ENCODE measurements around the gene MTERF2. TPM values are rescaled to one million over a fixed set of nuclear protein-coding genes. Genes with fewer than 3 reads are reported as not detected.

MTERF2 gene
- total RNA-seq, 1 donor from 2014 or later = 12.5 TPM

DNA sequence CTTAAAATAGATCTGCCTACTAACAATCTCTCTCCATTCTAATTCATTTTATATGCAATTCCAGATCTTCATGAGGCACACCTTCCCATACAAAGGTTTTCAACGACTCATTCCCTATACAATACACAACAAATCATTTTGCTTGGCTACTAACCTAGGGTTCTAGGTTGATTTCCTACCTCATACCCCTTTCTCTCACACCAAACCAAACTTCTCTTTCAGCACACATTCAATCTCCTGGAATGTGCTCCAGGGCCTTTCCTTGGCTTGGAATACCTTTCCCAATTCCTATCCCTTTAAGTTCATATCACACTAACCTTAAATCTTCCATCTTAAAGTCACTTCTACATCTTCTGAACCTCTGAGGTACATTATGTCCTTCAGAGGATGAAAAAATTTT lies 38.7 kb upstream of the MTERF2 start:
- H3K4me3 Mint-ChIP-seq (ENCODE audit: unreplicated experiment) = no peak overlapping the region
- peak overlapping the region; percentile 69 for H3K27ac Mint-ChIP-seq (ENCODE audit: unreplicated experiment)
- no peaks in the 10 kb centered on the region for H3K9me3 Mint-ChIP-seq (ENCODE audit: unreplicated experiment)
- peaks cover 38% of the 10 kb centered on the region for H3K4me1 Mint-ChIP-seq (ENCODE audit: unreplicated experiment)
- H3K27me3 Mint-ChIP-seq (ENCODE audit: unreplicated experiment) = no peaks in the 10 kb centered on the region
- no peak for DNase-seq (ENCODE audit: extremely low spot score, unreplicated experiment)
- H3K36me3 Mint-ChIP-seq (ENCODE audit: unreplicated experiment) = peaks cover 4% of the 10 kb centered on the region
- TF ChIP-seq, protein P1, sequence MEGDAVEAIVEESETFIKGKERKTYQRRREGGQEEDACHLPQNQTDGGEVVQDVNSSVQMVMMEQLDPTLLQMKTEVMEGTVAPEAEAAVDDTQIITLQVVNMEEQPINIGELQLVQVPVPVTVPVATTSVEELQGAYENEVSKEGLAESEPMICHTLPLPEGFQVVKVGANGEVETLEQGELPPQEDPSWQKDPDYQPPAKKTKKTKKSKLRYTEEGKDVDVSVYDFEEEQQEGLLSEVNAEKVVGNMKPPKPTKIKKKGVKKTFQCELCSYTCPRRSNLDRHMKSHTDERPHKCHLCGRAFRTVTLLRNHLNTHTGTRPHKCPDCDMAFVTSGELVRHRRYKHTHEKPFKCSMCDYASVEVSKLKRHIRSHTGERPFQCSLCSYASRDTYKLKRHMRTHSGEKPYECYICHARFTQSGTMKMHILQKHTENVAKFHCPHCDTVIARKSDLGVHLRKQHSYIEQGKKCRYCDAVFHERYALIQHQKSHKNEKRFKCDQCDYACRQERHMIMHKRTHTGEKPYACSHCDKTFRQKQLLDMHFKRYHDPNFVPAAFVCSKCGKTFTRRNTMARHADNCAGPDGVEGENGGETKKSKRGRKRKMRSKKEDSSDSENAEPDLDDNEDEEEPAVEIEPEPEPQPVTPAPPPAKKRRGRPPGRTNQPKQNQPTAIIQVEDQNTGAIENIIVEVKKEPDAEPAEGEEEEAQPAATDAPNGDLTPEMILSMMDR (IDR thresholded peaks at IDR 0.05) = no peak

DNA sequence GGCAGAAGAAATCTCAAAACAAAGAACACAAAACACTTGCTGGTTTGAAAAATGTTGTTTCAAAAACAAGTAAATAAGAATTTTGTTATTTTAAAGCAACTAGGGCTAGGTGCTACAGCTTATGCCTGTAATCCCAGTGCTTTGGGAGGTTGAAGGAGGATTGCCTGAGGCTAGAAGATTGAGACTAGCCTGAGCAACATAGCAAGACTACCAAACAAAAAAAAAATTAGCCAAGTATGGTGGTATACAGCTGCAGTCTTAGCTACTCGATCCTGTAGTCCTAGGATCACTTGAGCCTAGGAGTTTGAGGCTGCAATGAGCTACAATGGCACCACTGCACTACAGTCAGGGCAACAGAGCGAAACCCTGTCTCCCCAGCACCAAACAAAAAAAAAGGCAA lies 32.6 kb upstream of the MTERF2 start:
- Mint-ChIP-seq H3K9me3 (ENCODE audit: unreplicated experiment) (no peaks in the 10 kb centered on the region), H3K36me3 (ENCODE audit: unreplicated experiment) (peaks cover 11% of the 10 kb centered on the region), H3K4me3 (ENCODE audit: unreplicated experiment) (no peak overlapping the region), H3K27ac (ENCODE audit: unreplicated experiment) (no peak overlapping the region), H3K27me3 (ENCODE audit: unreplicated experiment) (no peaks in the 10 kb centered on the region), H3K4me1 (ENCODE audit: unreplicated experiment) (no peaks in the 10 kb centered on the region)
- DNase-seq (ENCODE audit: extremely low spot score, unreplicated experiment) = no peak
- TF ChIP-seq, protein P1 (IDR thresholded peaks at IDR 0.05) = no peak

DNA sequence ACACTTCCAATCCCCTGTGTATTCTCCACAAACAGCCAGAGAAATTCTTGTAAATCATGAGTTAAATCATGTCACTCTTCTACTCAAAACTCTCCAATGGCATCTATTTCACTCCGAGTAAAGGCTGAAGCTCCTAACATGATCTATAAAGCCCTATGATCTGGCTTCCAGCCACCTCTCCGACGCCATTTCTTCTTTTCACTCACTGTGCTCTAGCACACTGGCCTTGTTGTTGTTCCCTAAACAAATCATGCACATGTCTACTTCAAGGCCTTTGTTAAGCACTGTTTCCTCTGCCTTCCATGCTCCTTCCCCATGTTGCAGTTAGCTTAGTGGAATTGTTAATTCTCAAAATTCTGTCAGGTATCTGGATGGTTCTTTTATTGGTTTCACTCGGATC lies 30.1 kb upstream of the MTERF2 start:
- H3K9me3 Mint-ChIP-seq (ENCODE audit: unreplicated experiment) = no peaks in the 10 kb centered on the region
- no peaks in the 10 kb centered on the region for H3K4me1 Mint-ChIP-seq (ENCODE audit: unreplicated experiment)
- no peak overlapping the region for H3K4me3 Mint-ChIP-seq (ENCODE audit: unreplicated experiment)
- no peaks in the 10 kb centered on the region for H3K27me3 Mint-ChIP-seq (ENCODE audit: unreplicated experiment)
- H3K36me3 Mint-ChIP-seq (ENCODE audit: unreplicated experiment) = peaks cover 18% of the 10 kb centered on the region
- TF ChIP-seq, protein P1 (IDR thresholded peaks at IDR 0.05) = no peak
- H3K27ac Mint-ChIP-seq (ENCODE audit: unreplicated experiment) = no peak overlapping the region
- no peak for DNase-seq (ENCODE audit: extremely low spot score, unreplicated experiment)

DNA sequence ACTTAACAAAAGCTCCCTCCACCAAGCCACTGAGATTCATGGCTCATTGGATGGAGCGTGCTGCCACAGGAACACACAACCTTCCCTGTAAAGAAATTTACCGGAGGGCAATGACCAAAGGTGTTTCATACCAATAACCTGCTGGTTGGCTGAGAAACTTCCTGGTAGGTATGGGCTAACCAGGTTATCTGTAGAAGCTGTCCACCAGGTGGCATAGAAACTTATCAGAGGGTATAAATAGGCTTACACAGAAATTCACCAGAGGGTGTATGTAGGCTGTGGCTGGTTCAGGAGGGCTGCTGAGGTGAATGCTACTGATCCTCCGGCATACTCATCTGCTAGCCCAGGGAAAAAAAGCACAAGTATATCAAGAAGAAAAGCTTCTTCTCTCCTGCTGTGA lies 27.1 kb upstream of the MTERF2 start:
- no peak for DNase-seq (ENCODE audit: extremely low spot score, unreplicated experiment)
- Mint-ChIP-seq H3K27ac (ENCODE audit: unreplicated experiment) (no peak overlapping the region), H3K4me3 (ENCODE audit: unreplicated experiment) (no peak overlapping the region), H3K36me3 (ENCODE audit: unreplicated experiment) (peaks cover 11% of the 10 kb centered on the region), H3K9me3 (ENCODE audit: unreplicated experiment) (peaks cover 5% of the 10 kb centered on the region), H3K27me3 (ENCODE audit: unreplicated experiment) (no peaks in the 10 kb centered on the region), H3K4me1 (ENCODE audit: unreplicated experiment) (no peaks in the 10 kb centered on the region)
- TF ChIP-seq, protein P1 (IDR thresholded peaks at IDR 0.05) = no peak

DNA sequence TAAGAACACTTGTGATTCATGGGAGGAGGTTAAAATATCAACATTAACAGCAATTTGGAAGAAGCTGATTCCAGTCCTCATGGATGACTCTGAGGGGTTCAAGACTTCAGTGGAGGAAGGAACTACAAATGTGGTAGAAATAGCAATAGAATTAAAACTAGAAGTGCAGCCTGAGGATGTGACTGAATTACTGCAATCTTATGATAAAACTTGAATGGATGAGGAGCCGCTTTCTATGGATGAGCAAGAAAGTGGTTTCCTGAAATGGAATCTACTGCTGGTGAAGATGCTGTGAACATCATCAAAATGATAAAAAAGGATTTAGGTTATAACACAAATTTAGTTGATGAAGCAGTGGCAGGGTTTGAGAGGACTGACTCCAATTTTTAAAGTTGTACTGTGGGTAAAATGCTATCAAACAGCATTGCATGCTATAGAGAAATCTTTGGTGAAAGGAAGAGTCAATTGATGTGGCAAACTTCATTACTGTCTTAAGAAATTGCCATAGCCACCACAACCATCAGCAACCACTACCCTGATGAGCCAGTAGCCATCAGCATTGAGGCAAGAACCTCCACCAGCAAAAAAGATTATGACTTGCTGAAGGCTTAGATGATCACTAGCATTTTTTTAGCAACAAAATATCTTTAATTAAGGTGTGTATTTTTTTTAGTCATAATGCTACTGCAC lies 25.9 kb upstream of the MTERF2 start:
- TF ChIP-seq, protein P1 (IDR thresholded peaks at IDR 0.05) = no peak
- Mint-ChIP-seq H3K4me1 (ENCODE audit: unreplicated experiment) (no peaks in the 10 kb centered on the region), H3K27ac (ENCODE audit: unreplicated experiment) (no peak overlapping the region), H3K4me3 (ENCODE audit: unreplicated experiment) (no peak overlapping the region), H3K36me3 (ENCODE audit: unreplicated experiment) (peaks cover 15% of the 10 kb centered on the region), H3K27me3 (ENCODE audit: unreplicated experiment) (no peaks in the 10 kb centered on the region), H3K9me3 (ENCODE audit: unreplicated experiment) (peaks cover 5% of the 10 kb centered on the region)
- DNase-seq (ENCODE audit: extremely low spot score, unreplicated experiment) = no peak

Measured in osteocyte (in vitro differentiated cells).